HuH-7 (cell line): ENCODE data around the gene DGCR6L.
"Not testable (repeated sequence)": the region's sequence is repeated elsewhere in the genome, so short reads cannot be mapped to it uniquely, and the experiment has no call there.

ENCODE experiments used
- DNase-seq: peaks from one replicate; pipeline ENCODE4 v3.0.0; 2011; ENCODE audit warnings: low spot score

The DGCR6L gene

GRCh38 chr22:20319745-20320658 lies at the start of gene DGCR6L:
DGCR6L (minus strand) TSS chr22:20320060; CDS start chr22:20319988, 72 bp downstream.
- DNase-seq, result peak; percentile 96

GRCh38 chr22:20368875-20369274 lies 49.0 kb upstream of the DGCR6L start:
- DNase-seq, result not testable (repeated sequence)

GRCh38 chr22:20366841-20367240 lies 47.0 kb upstream of the DGCR6L start:
- not testable (repeated sequence) for DNase-seq

GRCh38 chr22:20364335-20365260 lies 44.7 kb upstream of the DGCR6L start:
- not testable (repeated sequence) for DNase-seq

- DNase-seq, result not testable (repeated sequence)
Measured at GRCh38 chr22:20362403-20362802, 42.5 kb upstream of the DGCR6L start.

GRCh38 chr22:20361752-20362229 lies 41.9 kb upstream of the DGCR6L start:
- DNase-seq, result not testable (repeated sequence)

GRCh38 chr22:20360866-20361751 lies 41.2 kb upstream of the DGCR6L start:
- not testable (repeated sequence) for DNase-seq

- DNase-seq, result not testable (repeated sequence)
Measured at GRCh38 chr22:20360261-20360660, 40.4 kb upstream of the DGCR6L start.

GRCh38 chr22:20358503-20359239 lies 38.8 kb upstream of the DGCR6L start:
- DNase-seq, result not testable (repeated sequence)

GRCh38 chr22:20357967-20358366 lies 38.1 kb upstream of the DGCR6L start:
- not testable (repeated sequence) for DNase-seq

- not testable (repeated sequence) for DNase-seq
Measured at GRCh38 chr22:20356906-20357305, 37.0 kb upstream of the DGCR6L start.

- DNase-seq, result not testable (repeated sequence)
Measured at GRCh38 chr22:20355939-20356636, 36.2 kb upstream of the DGCR6L start.

GRCh38 chr22:20354238-20354975 lies 34.5 kb upstream of the DGCR6L start:
- no peak for DNase-seq

GRCh38 chr22:20352536-20352935 lies 32.7 kb upstream of the DGCR6L start:
- DNase-seq, result not testable (repeated sequence)

- not testable (repeated sequence) for DNase-seq
Measured at GRCh38 chr22:20346553-20346952, 26.7 kb upstream of the DGCR6L start.

- not testable (repeated sequence) for DNase-seq
Measured at GRCh38 chr22:20338291-20338690, 18.4 kb upstream of the DGCR6L start.

GRCh38 chr22:20337807-20338206 lies 17.9 kb upstream of the DGCR6L start:
- not testable (repeated sequence) for DNase-seq

- not testable (repeated sequence) for DNase-seq
Measured at GRCh38 chr22:20336561-20336960, 16.7 kb upstream of the DGCR6L start.

- DNase-seq, result not testable (repeated sequence)
Measured at GRCh38 chr22:20328569-20328930, 8.7 kb upstream of the DGCR6L start.
